WTC11 (cell line): ENCODE results near the gene MBLAC2. TPM values are rescaled to one million over a fixed set of nuclear protein-coding genes. Genes with fewer than 3 reads are reported as not detected.
A peak's percentile ranks its signal among the peaks of the same experiment; 100 is the strongest.

ENCODE experiments used
- ATAC-seq: fragments of 200-7000 bp; cut with Tn5 transposase; 2 replicates; pipeline ENCODE4 v1.10.0; 2021; ENCODE audit warnings: mild to moderate bottlenecking, moderate library complexity
- CTCF ChIA-PET: fragments of 300-600 bp; sonication (Branson Sonifier 250); formaldehyde crosslinking; loops from one replicate; lab custom pipeline; 2021; ENCODE audit warnings: antibody characterized with exemption; lab: Charles Lee
- POLR2A ChIA-PET: fragments of 350-600 bp; sonication (Branson Sonifier 250); formaldehyde crosslinking; loops from one replicate; lab custom pipeline; 2021; ENCODE audit warnings: antibody characterized with exemption; lab: Charles Lee
- DNase-seq: peaks from one replicate; pipeline ENCODE4 v3.0.0; 2021; ENCODE audit warnings: low spot score
- H3K27ac Mint-ChIP-seq: 2 replicates; pipeline ENCODE4 v1.8.0; 2021; ENCODE audit warnings: mixed read lengths
- H3K27me3 Mint-ChIP-seq: 2 replicates; pipeline ENCODE4 v1.8.0; 2021; ENCODE audit warnings: low read depth, mild to moderate bottlenecking, moderate library complexity, mixed read lengths
- H3K36me3 Mint-ChIP-seq: 2 replicates; pipeline ENCODE4 v1.8.0; 2021; ENCODE audit warnings: mixed read lengths
- H3K4me1 Mint-ChIP-seq: 2 replicates; pipeline ENCODE4 v1.8.0; 2022; ENCODE audit warnings: mixed read lengths
- H3K4me3 Mint-ChIP-seq: 2 replicates; pipeline ENCODE4 v1.8.0; 2021; ENCODE audit warnings: mild to moderate bottlenecking, moderate library complexity, mixed read lengths
- H3K9me3 Mint-ChIP-seq: 2 replicates; pipeline ENCODE4 v1.8.0; 2021; ENCODE audit warnings: mixed read lengths
- E2F5 ChIP-seq: sonication (generic); formaldehyde crosslinking; IDR thresholded peaks from 2 replicates; pipeline ENCODE4 v1.8.1; 2022; ENCODE audit warnings: mild to moderate bottlenecking, moderate library complexity, missing genetic modification reagents
- IRF2 ChIP-seq: sonication (generic); formaldehyde crosslinking; IDR thresholded peaks from 2 replicates; pipeline ENCODE4 v1.8.0; 2022; ENCODE audit warnings: low read depth, missing genetic modification reagents, borderline replicate concordance
- JUN ChIP-seq: sonication (generic); formaldehyde crosslinking; IDR thresholded peaks from 2 replicates; pipeline ENCODE4 v1.8.0; 2023; ENCODE audit warnings: mild to moderate bottlenecking, missing genetic modification reagents
- MYBL2 ChIP-seq: sonication (generic); formaldehyde crosslinking; IDR thresholded peaks from 2 replicates; pipeline ENCODE4 v1.8.1; 2023; ENCODE audit warnings: mild to moderate bottlenecking, moderate library complexity, missing genetic modification reagents
- NFE2L1 ChIP-seq: sonication (generic); formaldehyde crosslinking; IDR thresholded peaks from 2 replicates; pipeline ENCODE4 v1.8.1; 2023; ENCODE audit warnings: missing genetic modification reagents
- USF2 ChIP-seq: sonication (generic); formaldehyde crosslinking; IDR thresholded peaks from 2 replicates; pipeline ENCODE4 v1.8.1; 2023; ENCODE audit warnings: mild to moderate bottlenecking, missing genetic modification reagents, moderate library complexity
- ZNF317 ChIP-seq: sonication (generic); formaldehyde crosslinking; IDR thresholded peaks from 2 replicates; pipeline ENCODE4 v1.8.1; 2023; ENCODE audit warnings: low read depth, mild to moderate bottlenecking, moderate library complexity, missing genetic modification reagents, borderline replicate concordance
- ZNF396 ChIP-seq: fragments of 250-450 bp; sonication (Bioruptor Pico); IDR thresholded peaks from 2 replicates; pipeline ENCODE4 v1.8.0; 2021; ENCODE audit warnings: mild to moderate bottlenecking, moderate library complexity, borderline replicate concordance
- ZNF416 ChIP-seq: fragments of 250-450 bp; sonication (Bioruptor Pico); IDR thresholded peaks from 2 replicates; pipeline ENCODE4 v1.9.0; 2021; ENCODE audit warnings: mild to moderate bottlenecking, inconsistent platforms
- ZNF423 ChIP-seq: fragments of 250-450 bp; sonication (Bioruptor Pico); IDR thresholded peaks from 2 replicates; pipeline ENCODE4 v2.1.2; 2022; ENCODE audit warnings: mild to moderate bottlenecking, moderate library complexity
- ZNF425 ChIP-seq: fragments of 250-450 bp; sonication (Bioruptor Pico); conservative IDR thresholded peaks from 2 replicates; pipeline ENCODE4 v1.9.0; 2021; ENCODE audit warnings: mild to moderate bottlenecking
- ZNF671 ChIP-seq: fragments of 250-450 bp; sonication (Bioruptor Pico); IDR thresholded peaks from 2 replicates; pipeline ENCODE4 v1.8.0; 2021; ENCODE audit warnings: mild to moderate bottlenecking
- total RNA-seq: library from RNA; stranded (reverse); gene quantifications from 3 replicates; pipeline ENCODE4 v1.2.3, GENCODE V29; 2021
- TF ChIP-seq, protein P1 (sequence below): sonication (generic); formaldehyde crosslinking; IDR thresholded peaks from 2 replicates; pipeline ENCODE4 v1.8.0; 2022; ENCODE audit warnings: missing genetic modification reagents
- TF ChIP-seq, protein P2 (sequence below): sonication (generic); formaldehyde crosslinking; IDR thresholded peaks from 2 replicates; pipeline ENCODE4 v1.8.0; 2023; ENCODE audit warnings: missing genetic modification reagents
- TF ChIP-seq, protein P3 (sequence below): sonication (generic); formaldehyde crosslinking; IDR thresholded peaks from 2 replicates; pipeline ENCODE4 v1.8.1; 2023; ENCODE audit warnings: mild to moderate bottlenecking, missing genetic modification reagents, borderline replicate concordance
- TF ChIP-seq, protein P4 (sequence below): fragments of 250-450 bp; sonication (Bioruptor Pico); IDR thresholded peaks from 2 replicates; pipeline ENCODE4 v1.8.0; 2021; ENCODE audit warnings: mild to moderate bottlenecking

The MBLAC2 gene
- total RNA-seq, 1 experiment from 2014 or later = 5.9 TPM

GRCh38 chr5:90484540-90484939, 10.0 kb upstream of the MBLAC2 start (continued):
- TF ChIP-seq, protein P1, sequence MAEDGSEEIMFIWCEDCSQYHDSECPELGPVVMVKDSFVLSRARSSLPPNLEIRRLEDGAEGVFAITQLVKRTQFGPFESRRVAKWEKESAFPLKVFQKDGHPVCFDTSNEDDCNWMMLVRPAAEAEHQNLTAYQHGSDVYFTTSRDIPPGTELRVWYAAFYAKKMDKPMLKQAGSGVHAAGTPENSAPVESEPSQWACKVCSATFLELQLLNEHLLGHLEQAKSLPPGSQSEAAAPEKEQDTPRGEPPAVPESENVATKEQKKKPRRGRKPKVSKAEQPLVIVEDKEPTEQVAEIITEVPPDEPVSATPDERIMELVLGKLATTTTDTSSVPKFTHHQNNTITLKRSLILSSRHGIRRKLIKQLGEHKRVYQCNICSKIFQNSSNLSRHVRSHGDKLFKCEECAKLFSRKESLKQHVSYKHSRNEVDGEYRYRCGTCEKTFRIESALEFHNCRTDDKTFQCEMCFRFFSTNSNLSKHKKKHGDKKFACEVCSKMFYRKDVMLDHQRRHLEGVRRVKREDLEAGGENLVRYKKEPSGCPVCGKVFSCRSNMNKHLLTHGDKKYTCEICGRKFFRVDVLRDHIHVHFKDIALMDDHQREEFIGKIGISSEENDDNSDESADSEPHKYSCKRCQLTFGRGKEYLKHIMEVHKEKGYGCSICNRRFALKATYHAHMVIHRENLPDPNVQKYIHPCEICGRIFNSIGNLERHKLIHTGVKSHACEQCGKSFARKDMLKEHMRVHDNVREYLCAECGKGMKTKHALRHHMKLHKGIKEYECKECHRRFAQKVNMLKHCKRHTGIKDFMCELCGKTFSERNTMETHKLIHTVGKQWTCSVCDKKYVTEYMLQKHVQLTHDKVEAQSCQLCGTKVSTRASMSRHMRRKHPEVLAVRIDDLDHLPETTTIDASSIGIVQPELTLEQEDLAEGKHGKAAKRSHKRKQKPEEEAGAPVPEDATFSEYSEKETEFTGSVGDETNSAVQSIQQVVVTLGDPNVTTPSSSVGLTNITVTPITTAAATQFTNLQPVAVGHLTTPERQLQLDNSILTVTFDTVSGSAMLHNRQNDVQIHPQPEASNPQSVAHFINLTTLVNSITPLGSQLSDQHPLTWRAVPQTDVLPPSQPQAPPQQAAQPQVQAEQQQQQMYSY = no peak
- TF ChIP-seq, protein P2, sequence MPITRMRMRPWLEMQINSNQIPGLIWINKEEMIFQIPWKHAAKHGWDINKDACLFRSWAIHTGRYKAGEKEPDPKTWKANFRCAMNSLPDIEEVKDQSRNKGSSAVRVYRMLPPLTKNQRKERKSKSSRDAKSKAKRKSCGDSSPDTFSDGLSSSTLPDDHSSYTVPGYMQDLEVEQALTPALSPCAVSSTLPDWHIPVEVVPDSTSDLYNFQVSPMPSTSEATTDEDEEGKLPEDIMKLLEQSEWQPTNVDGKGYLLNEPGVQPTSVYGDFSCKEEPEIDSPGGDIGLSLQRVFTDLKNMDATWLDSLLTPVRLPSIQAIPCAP (CRISPR knock-in tag) = no peak

GRCh38 chr5:90483206-90483605, 8.6 kb upstream of the MBLAC2 start:
- ATAC-seq (no peak), DNase-seq (no peak)
- Mint-ChIP-seq H3K9me3 (peaks cover 6% of the 10 kb centered on the region), H3K4me3 (no peak overlapping the region), H3K27ac (peak overlapping the region; percentile 82), H3K4me1 (peaks cover 35% of the 10 kb centered on the region), H3K36me3 (peaks cover 33% of the 10 kb centered on the region), H3K27me3 (no peaks in the 10 kb centered on the region)
- TF ChIP-seq NFE2L1 (CRISPR knock-in tag) = no peak
- no peak for TF ChIP-seq ZNF416 (CRISPR knock-in tag)
- TF ChIP-seq ZNF425 (CRISPR knock-in tag) = no peak
- TF ChIP-seq ZNF423 = no peak
- TF ChIP-seq, protein P3, sequence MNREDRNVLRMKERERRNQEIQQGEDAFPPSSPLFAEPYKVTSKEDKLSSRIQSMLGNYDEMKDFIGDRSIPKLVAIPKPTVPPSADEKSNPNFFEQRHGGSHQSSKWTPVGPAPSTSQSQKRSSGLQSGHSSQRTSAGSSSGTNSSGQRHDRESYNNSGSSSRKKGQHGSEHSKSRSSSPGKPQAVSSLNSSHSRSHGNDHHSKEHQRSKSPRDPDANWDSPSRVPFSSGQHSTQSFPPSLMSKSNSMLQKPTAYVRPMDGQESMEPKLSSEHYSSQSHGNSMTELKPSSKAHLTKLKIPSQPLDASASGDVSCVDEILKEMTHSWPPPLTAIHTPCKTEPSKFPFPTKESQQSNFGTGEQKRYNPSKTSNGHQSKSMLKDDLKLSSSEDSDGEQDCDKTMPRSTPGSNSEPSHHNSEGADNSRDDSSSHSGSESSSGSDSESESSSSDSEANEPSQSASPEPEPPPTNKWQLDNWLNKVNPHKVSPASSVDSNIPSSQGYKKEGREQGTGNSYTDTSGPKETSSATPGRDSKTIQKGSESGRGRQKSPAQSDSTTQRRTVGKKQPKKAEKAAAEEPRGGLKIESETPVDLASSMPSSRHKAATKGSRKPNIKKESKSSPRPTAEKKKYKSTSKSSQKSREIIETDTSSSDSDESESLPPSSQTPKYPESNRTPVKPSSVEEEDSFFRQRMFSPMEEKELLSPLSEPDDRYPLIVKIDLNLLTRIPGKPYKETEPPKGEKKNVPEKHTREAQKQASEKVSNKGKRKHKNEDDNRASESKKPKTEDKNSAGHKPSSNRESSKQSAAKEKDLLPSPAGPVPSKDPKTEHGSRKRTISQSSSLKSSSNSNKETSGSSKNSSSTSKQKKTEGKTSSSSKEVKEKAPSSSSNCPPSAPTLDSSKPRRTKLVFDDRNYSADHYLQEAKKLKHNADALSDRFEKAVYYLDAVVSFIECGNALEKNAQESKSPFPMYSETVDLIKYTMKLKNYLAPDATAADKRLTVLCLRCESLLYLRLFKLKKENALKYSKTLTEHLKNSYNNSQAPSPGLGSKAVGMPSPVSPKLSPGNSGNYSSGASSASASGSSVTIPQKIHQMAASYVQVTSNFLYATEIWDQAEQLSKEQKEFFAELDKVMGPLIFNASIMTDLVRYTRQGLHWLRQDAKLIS (CRISPR knock-in tag) = no peak
- TF ChIP-seq JUN = no peak
- TF ChIP-seq ZNF317 (CRISPR knock-in tag) = no peak
- no peak for TF ChIP-seq ZNF671
- TF ChIP-seq USF2 (CRISPR knock-in tag) = no peak
- no peak for TF ChIP-seq E2F5 (CRISPR knock-in tag)
- no peak for TF ChIP-seq IRF2
- TF ChIP-seq, protein P4, sequence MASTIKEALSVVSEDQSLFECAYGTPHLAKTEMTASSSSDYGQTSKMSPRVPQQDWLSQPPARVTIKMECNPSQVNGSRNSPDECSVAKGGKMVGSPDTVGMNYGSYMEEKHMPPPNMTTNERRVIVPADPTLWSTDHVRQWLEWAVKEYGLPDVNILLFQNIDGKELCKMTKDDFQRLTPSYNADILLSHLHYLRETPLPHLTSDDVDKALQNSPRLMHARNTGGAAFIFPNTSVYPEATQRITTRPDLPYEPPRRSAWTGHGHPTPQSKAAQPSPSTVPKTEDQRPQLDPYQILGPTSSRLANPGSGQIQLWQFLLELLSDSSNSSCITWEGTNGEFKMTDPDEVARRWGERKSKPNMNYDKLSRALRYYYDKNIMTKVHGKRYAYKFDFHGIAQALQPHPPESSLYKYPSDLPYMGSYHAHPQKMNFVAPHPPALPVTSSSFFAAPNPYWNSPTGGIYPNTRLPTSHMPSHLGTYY (CRISPR knock-in tag) = no peak
- TF ChIP-seq MYBL2 = no peak
- no peak for TF ChIP-seq ZNF396 (CRISPR knock-in tag)
- POLR2A ChIA-PET = interaction anchor here (1.5 kb wide), 1 partner anchor 9 kb away, joined by 3 read pairs; the partner anchor contains the start of genes MBLAC2 and POLR3G
- CTCF ChIA-PET = no interaction called here
